ENCODE data around the gene SARDH.

The SARDH gene

GRCh38 chr9:133704711-133705181 lies 33.4 kb downstream of the SARDH start:
- DNase-seq (ENCODE audit: low spot score), result no peak

- DNase-seq (ENCODE audit: low spot score), result peak; percentile 56
Measured at GRCh38 chr9:133703591-133704399, 34.4 kb downstream of the SARDH start.

- no peak for DNase-seq (ENCODE audit: low spot score)
Measured at GRCh38 chr9:133702798-133703590, 35.2 kb downstream of the SARDH start.

GRCh38 chr9:133701981-133702797 lies 36.0 kb downstream of the SARDH start:
- no peak for DNase-seq (ENCODE audit: low spot score)

GRCh38 chr9:133701321-133701980 lies 36.7 kb downstream of the SARDH start:
- DNase-seq (ENCODE audit: low spot score), result no peak

- DNase-seq (ENCODE audit: low spot score), result no peak
Measured at GRCh38 chr9:133700819-133701320, 37.3 kb downstream of the SARDH start.

- DNase-seq (ENCODE audit: low spot score), result no peak
Measured at GRCh38 chr9:133699546-133699945, 38.6 kb downstream of the SARDH start.

- DNase-seq (ENCODE audit: low spot score), result no peak
Measured at GRCh38 chr9:133696071-133696472, 42.1 kb downstream of the SARDH start.

GRCh38 chr9:133694686-133695085 lies 43.5 kb downstream of the SARDH start:
- DNase-seq (ENCODE audit: low spot score), result no peak

GRCh38 chr9:133693703-133694529 lies 44.2 kb downstream of the SARDH start:
- DNase-seq (ENCODE audit: low spot score), result no peak

GRCh38 chr9:133693116-133693515 lies 45.0 kb downstream of the SARDH start:
- DNase-seq (ENCODE audit: low spot score), result no peak

- no peak for DNase-seq (ENCODE audit: low spot score)
Measured at GRCh38 chr9:133692364-133692985, 45.7 kb downstream of the SARDH start.

GRCh38 chr9:133691626-133692363 lies 46.4 kb downstream of the SARDH start:
- DNase-seq (ENCODE audit: low spot score), result no peak

- DNase-seq (ENCODE audit: low spot score), result no peak
Measured at GRCh38 chr9:133691191-133691590, 47.0 kb downstream of the SARDH start.

- no peak for DNase-seq (ENCODE audit: low spot score)
Measured at GRCh38 chr9:133690081-133690561, 48.0 kb downstream of the SARDH start.

GRCh38 chr9:133689151-133689763 lies 48.9 kb downstream of the SARDH start:
- DNase-seq (ENCODE audit: low spot score), result no peak

GRCh38 chr9:133687856-133688761 lies 50.0 kb downstream of the SARDH start:
- no peak for DNase-seq (ENCODE audit: low spot score)

All from SK-N-DZ (cell line).